Measurements from ENCODE around the gene SNAPC4. TPM values are rescaled to one million over a fixed set of nuclear protein-coding genes. Genes with fewer than 3 reads are reported as not detected.
"Not testable (repeated sequence)": the region's sequence is repeated elsewhere in the genome, so short reads cannot be mapped to it uniquely, and the experiment has no call there.

Gene SNAPC4
- total RNA-seq, 1 donor: 8.1 TPM

DNA sequence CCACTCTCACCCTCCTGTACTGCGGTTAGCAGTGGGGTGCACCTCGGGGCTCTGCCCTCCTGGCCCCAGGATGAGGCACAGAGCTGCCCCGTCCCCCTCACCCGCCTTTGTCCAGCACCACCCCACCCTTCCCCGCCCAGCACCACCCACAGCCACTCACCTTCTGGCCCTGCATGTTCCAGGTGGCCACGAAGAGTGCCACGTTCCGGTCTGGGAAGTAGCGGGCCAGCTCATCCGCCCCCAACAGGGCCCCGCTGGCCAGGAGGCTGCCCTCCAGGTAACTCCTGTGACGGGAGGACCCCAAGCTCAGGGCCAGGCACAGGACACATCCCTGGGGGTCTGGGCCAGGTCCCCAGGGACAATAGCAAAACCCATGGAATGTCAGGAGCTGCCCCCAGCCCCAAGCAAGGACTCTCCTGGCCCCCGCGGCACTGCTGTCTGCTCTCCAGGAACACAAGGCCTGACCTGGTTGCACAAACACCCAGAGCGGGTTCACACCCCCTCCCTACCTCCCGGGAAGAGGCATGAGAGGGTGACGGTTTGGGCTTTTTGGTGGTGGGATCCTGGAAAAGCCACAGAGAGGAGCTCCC is 34.7 kb upstream of the SNAPC4 start:
- no peak for DNase-seq (ENCODE audit: low read depth in 2 of 3, low spot score in 2 of 3)

DNA sequence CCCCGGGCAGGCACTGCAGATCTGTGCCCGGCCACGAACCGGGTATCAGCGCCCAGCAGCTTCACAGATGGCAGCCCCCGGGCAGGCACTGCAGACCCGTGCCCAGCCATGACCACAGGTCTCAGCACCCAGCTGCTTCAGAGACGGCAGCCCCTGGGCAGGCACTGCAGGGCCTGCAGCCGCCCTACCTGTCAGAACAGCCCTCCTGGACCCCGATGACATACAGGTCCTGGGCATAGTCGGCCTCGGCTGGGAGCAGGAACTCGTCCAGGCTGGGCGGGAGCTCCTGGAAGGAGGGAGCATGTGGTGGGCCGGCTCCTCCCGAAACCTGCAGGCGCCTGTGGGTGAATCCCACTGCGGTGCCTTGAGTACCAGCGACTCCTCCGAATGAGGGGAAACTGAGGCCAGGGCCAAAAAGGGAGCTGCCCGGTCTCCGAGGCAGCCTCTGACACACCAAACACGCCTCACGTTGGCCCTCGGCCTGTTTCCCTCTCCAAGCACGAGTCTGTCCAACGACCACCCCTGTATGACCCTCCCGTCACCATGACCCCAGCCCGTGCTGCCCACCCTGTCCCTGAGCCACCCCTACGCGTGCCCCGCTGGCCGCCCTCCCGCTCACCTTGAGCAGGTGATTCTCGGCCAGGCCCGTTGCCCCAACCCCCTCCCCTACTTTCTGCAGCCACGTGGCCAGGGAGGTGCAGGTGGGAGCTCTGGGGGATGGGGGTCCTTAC is 34.0 kb upstream of the SNAPC4 start:
- DNase-seq (ENCODE audit: low read depth in 2 of 3, low spot score in 2 of 3): no peak

GRCh38 chr9:136433043-136433715 is 33.2 kb upstream of the SNAPC4 start:
- DNase-seq (ENCODE audit: low read depth in 2 of 3, low spot score in 2 of 3): no peak

DNA sequence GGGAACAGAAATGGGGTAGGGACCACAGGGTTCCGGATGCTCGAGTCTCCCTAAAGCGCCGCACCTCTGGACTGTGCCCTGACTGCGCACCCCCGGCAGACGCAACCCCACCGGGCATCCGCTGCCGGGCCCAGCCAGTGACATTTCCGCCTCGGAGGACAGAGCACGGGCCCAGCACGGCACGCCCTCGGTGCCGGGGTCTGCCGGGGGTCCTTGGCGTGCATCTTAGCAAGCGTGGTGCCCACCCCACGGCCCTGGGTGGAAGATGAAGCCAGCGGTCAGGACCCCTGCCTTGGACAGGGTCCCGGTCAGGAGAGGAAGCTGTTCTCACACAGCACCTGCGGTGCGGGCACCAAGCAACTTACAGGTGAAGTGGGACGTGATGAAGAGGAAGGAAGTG is 32.6 kb upstream of the SNAPC4 start:
- DNase-seq (ENCODE audit: low read depth in 2 of 3, low spot score in 2 of 3): no peak

- no peak for DNase-seq (ENCODE audit: low read depth in 2 of 3, low spot score in 2 of 3)
Measured at GRCh38 chr9:136431782-136432350, 31.9 kb upstream of the SNAPC4 start.

GRCh38 chr9:136430588-136431234 is 30.7 kb upstream of the SNAPC4 start:
- no peak for DNase-seq (ENCODE audit: low read depth in 2 of 3, low spot score in 2 of 3)

DNA sequence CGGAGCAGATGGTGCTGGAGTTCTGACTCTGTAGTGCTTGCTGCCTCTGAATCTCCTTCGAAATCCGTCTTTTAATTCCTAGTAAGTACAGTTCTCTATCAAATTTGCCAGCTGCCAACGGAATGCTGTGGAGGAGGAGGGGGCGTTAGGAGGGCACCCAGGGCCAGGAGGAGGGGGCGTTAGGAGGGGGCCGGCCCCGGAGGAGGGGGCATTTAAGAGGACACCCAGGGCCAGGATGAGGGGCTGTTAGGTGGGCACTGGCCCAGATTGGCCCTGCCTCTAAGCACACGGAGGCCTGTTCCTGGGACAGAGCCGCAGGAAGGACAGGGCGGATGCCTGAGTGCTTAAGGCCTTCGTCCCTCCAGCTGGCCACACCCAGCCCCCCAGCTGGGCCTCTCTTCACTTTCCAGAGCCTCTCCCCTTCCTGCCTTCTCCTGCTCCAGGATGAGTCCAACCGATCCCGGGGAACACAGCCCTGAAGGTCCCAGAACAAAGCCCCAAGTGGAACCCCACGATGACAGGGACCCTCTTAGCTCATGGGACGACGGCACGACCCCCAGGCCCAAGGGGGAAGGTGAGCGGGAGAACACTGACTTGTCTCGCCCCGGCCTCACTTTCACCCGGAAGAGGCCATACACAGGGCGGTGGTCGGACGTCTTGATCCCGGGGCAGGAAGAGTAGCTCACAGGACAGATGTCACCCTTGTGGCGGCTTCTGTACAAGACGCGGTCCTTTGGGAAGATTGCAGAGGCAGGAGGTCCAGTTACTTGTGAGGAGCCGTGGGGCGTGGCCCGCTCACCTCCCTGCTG is 29.9 kb upstream of the SNAPC4 start:
- no peak for DNase-seq (ENCODE audit: low read depth in 2 of 3, low spot score in 2 of 3)

- no peak for DNase-seq (ENCODE audit: low read depth in 2 of 3, low spot score in 2 of 3)
Measured at GRCh38 chr9:136429075-136429628, 29.2 kb upstream of the SNAPC4 start.

DNA sequence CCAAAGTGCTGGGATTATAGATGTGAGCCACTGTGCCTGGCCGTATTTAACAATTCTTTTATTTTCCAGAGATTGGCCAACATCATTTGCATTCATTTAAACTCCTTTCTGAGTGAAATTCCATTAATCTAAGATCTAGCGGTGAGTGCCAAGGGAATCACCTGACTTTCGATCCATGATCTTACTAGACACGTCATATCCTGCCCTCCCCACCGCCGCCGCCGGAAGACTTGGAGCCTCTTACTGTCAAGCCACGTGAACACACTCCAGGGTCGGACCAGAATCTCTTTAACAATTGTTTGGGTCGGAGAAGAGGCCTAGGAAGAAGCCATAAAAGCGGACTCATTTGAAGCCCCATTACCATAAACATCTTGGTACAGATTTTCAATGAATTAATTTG is 26.8 kb upstream of the SNAPC4 start:
- no peak for DNase-seq (ENCODE audit: low read depth in 2 of 3, low spot score in 2 of 3)

DNA sequence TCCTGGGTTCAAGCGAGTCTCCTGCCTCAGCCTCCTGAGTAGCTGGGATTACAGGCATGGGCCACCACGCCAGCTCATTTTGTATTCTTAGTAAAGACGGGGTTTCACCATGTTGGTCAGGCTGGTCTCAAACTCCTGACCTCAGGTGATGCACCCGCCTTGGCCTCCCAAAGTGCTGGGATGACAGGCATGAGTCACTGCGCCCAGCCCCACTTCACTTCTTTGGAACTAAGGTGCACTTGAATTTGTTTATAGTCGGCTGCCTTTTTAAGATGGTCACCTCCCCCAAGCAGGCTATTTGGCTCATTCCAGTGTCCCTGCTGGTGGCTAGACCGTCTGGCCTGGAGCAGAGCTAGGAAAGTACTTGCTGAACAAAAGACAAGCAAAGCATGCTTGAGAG is 25.4 kb upstream of the SNAPC4 start:
- DNase-seq (ENCODE audit: low read depth in 2 of 3, low spot score in 2 of 3): not testable (repeated sequence)

DNA sequence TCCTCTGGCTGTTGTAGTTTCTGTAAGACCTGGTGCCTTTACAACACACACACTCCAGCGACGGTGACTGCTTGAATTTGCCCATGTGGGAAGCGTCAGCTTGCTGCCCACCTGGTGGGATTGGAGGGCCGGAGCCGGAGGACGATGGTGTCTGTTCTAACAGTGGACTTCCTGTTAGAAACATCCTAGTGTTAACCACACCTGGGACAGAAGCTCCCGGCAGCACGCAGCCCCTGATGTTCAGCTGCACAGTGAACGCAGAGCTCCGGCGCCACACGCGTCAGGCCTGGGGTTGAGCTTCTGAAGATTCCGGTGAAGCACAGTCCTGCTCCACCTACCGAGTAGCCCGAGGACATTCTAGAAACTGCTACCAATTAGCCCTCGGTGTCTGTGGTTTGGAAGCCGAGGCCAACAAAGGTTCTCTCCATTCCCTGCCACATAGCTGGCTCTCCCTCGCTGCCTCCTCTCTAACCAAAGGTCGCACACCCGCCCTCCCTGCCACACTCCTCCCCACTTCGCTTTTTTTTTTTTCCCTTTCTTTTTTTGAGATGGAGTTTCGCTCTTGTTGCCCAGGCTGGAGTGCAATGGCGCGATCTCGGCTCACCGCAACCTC is 24.9 kb upstream of the SNAPC4 start:
- no peak for DNase-seq (ENCODE audit: low read depth in 2 of 3, low spot score in 2 of 3)

DNA sequence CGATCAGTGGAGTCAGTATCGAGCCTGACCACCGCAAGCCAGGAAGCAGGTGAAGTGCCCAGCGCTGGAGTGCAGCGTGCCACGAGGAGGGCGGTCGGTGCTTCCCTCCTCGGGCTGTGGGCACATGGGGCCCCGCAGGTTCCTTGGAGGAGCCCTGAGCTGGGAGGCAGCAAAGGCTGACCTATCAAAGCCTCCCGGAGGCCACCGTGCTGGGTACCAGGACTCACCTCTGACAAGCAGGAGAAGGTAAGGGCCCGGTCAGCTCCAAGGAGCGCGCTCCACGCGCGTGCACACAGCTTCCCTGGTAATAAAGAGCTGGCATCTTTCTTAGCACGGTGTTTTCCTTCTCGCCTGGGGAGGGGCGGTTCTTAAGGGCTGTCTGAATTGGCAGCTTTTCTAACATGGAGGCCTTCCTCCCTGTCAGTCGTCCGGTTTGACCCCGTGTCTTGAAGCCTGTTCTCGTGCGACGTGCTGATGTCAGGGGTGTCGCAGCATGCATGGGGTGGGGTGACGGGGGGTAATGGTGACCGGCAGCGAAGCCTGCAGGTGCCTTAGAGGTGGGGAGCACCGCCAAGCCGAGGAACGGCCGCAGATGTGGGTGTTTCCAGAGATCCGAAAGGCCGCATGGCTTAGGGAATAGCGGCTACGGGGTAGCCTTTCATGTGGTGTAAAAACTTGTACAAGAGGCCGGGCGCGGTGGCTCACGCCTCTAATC is 23.6 kb upstream of the SNAPC4 start:
- DNase-seq (ENCODE audit: low read depth in 2 of 3, low spot score in 2 of 3): no peak

DNA sequence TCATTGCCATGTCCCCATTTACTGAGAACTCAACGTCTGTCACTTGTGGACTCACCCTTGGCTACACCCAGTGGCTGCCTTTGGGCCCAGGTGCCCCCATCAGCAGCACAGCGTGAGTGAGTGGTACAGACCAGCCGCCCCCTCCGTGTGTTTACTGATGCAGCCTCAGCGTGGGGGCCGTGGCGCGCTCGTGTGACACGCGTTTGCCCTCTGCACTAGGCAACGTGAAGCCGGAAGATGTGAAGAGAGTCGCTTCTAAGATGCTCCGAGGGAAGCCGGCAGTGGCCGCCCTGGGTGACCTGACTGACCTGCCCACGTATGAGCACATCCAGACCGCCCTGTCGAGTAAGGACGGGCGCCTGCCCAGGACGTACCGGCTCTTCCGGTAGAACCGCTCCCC is 22.9 kb upstream of the SNAPC4 start:
- DNase-seq (ENCODE audit: low read depth in 2 of 3, low spot score in 2 of 3): no peak

- DNase-seq (ENCODE audit: low read depth in 2 of 3, low spot score in 2 of 3): no peak
Measured at GRCh38 chr9:136421791-136422190, 21.8 kb upstream of the SNAPC4 start.

DNA sequence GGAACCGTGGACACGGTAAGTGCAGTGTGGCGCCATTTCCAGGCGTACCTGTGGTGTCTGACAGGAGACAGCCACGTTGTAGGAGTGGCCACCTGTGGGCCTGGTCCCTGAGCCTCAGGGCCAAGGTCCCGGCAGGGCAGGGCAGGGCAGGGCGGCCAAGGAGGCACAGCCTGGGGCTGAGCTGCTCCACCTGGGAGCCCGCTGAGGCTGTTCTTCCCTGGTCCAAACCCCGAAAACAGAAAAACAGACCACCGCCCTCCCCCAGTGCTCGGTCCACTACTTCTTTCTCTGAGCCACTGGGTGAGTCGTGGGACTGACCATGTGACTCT is 19.1 kb upstream of the SNAPC4 start:
- no peak for DNase-seq (ENCODE audit: low read depth in 2 of 3, low spot score in 2 of 3)

- DNase-seq (ENCODE audit: low read depth in 2 of 3, low spot score in 2 of 3): no peak
Measured at GRCh38 chr9:136418182-136419091, 18.5 kb upstream of the SNAPC4 start.

- no peak for DNase-seq (ENCODE audit: low read depth in 2 of 3, low spot score in 2 of 3)
Measured at GRCh38 chr9:136416914-136417313, 16.9 kb upstream of the SNAPC4 start.

GRCh38 chr9:136416427-136416826 is 16.5 kb upstream of the SNAPC4 start:
- DNase-seq (ENCODE audit: low read depth in 2 of 3, low spot score in 2 of 3): no peak

All from hematopoietic multipotent progenitor cell (in vitro differentiated cells).